IMR-90 (cell line): ENCODE data around the gene INPP5J. TPM values are rescaled to one million over a fixed set of nuclear protein-coding genes. Genes with fewer than 3 reads are reported as not detected.
A peak's percentile ranks its signal among the peaks of the same experiment; 100 is the strongest.

ENCODE experiments used
- ATAC-seq: fragments of 200-7000 bp; cut with Tn5 transposase; 2 replicates; pipeline ENCODE4 v1.9.1; 2020; ENCODE audit warnings: low read depth, mild to moderate bottlenecking, moderate library complexity
- BruUV-seq: library from RNA; stranded (reverse); fragments of 400-500 nt; replicated peaks from 2 replicates; lab custom pipeline; 2021; lab: Mats Ljungman, UMichigan
- CTCF ChIA-PET: fragments of 300-600 bp; formaldehyde crosslinking; extraction: SDS; loops from one replicate; lab custom pipeline; 2021; ENCODE audit warnings: antibody characterized with exemption; lab: Yijun Ruan, JAX
- POLR2A ChIA-PET: fragments of 300-600 bp; sonication (Branson Sonifier 250); formaldehyde crosslinking; loops from one replicate; lab custom pipeline; 2022; ENCODE audit warnings: antibody characterized with exemption; ENCODE audit not compliant: unreplicated experiment; lab: Charles Lee
- DNase-seq: peaks from one replicate; pipeline ENCODE4 v3.0.0; 2013
- H2AFZ ChIP-seq: replicated peaks from 2 replicates; pipeline ENCODE3; 2013; ENCODE audit warnings: low read length, mild to moderate bottlenecking; ENCODE audit not compliant: poor library complexity
- H2AK5ac ChIP-seq: 2 replicates; pipeline ENCODE4 v1.6.1; 2013; ENCODE audit warnings: low read depth, low read length, inconsistent platforms
- H2AK9ac ChIP-seq: replicated peaks from 2 replicates; pipeline ENCODE3; 2013; ENCODE audit warnings: mild to moderate bottlenecking, low read depth, low read length, moderate library complexity; ENCODE audit not compliant: poor library complexity
- H2BK120ac ChIP-seq: 2 replicates; pipeline ENCODE4 v1.6.1; 2013; ENCODE audit warnings: low read depth, low read length, inconsistent platforms
- H2BK15ac ChIP-seq: 3 replicates; pipeline ENCODE4 v1.6.1; 2013; ENCODE audit warnings: low read depth, low read length, inconsistent platforms
- H2BK20ac ChIP-seq: 2 replicates; pipeline ENCODE4 v1.6.1; 2013; ENCODE audit warnings: low read depth, mild to moderate bottlenecking, inconsistent platforms, low read length, moderate library complexity
- H2BK5ac ChIP-seq: 2 replicates; pipeline ENCODE4 v1.6.1; 2013; ENCODE audit warnings: mild to moderate bottlenecking, low read depth, low read length, inconsistent platforms; ENCODE audit not compliant: poor library complexity, severe bottlenecking
- H3K14ac ChIP-seq: replicated peaks from 2 replicates; pipeline ENCODE4 v1.6.1; 2013; ENCODE audit warnings: low read depth, low read length, inconsistent platforms
- H3K18ac ChIP-seq: 2 replicates; pipeline ENCODE4 v1.6.1; 2013; ENCODE audit warnings: low read depth, low read length, control low read depth
- H3K23ac ChIP-seq: 2 replicates; pipeline ENCODE4 v1.6.1; 2013; ENCODE audit warnings: low read depth, low read length, inconsistent platforms
- H3K27ac ChIP-seq: 2 replicates; pipeline ENCODE4 v1.5.1; 2013; ENCODE audit warnings: mild to moderate bottlenecking, control low read depth, low read length; ENCODE audit not compliant: insufficient read depth
- H3K27me3 ChIP-seq: 2 replicates; pipeline ENCODE4 v1.6.1; 2013; ENCODE audit warnings: low read length; ENCODE audit not compliant: control insufficient read depth, insufficient read depth
- H3K36me3 ChIP-seq: 2 replicates; pipeline ENCODE4 v1.6.1; 2013; ENCODE audit warnings: low read length, mixed read lengths; ENCODE audit not compliant: control insufficient read depth, insufficient read depth
- H3K4ac ChIP-seq: 2 replicates; pipeline ENCODE4 v1.6.1; 2013; ENCODE audit warnings: low read depth, low read length, inconsistent platforms
- H3K4me1 ChIP-seq: 2 replicates; pipeline ENCODE4 v1.6.1; 2013; ENCODE audit warnings: low read length, mixed read lengths; ENCODE audit not compliant: control insufficient read depth, insufficient read depth
- H3K4me2 ChIP-seq: 2 replicates; pipeline ENCODE4 v1.6.1; 2013; ENCODE audit warnings: low read depth, mild to moderate bottlenecking, control low read depth, low read length, moderate library complexity
- H3K4me3 ChIP-seq: 2 replicates; pipeline ENCODE4 v1.5.1; 2013; ENCODE audit warnings: low read depth, mild to moderate bottlenecking, control low read depth, low read length, moderate library complexity; ENCODE audit not compliant: insufficient read depth
- H3K56ac ChIP-seq: 2 replicates; pipeline ENCODE4 v1.6.1; 2013; ENCODE audit warnings: low read length, inconsistent platforms; ENCODE audit not compliant: insufficient read depth; ENCODE audit errors: extremely low read depth
- H3K79me1 ChIP-seq, 2 experiments: 2 replicates each; pipeline ENCODE4 v1.6.1; 2013; ENCODE audit warnings: low read length in 2 of 2, inconsistent platforms in 1 of 2, low read depth in 1 of 2
- H3K9ac ChIP-seq: 2 replicates; pipeline ENCODE4 v1.6.1; 2013; ENCODE audit warnings: low read depth, low read length, control low read depth
- H3K9me1 ChIP-seq: 2 replicates; pipeline ENCODE4 v1.6.1; 2013; ENCODE audit warnings: low read length, inconsistent platforms; ENCODE audit not compliant: insufficient read depth
- H3K9me3 ChIP-seq: 2 replicates; pipeline ENCODE4 v1.6.1; 2013; ENCODE audit warnings: low read length; ENCODE audit not compliant: control insufficient read depth, insufficient read depth
- H4K20me1 ChIP-seq: 2 replicates; pipeline ENCODE4 v1.6.1; 2013; ENCODE audit warnings: low read length, inconsistent platforms; ENCODE audit not compliant: insufficient read depth
- H4K5ac ChIP-seq: 2 replicates; pipeline ENCODE4 v1.6.1; 2013; ENCODE audit warnings: mild to moderate bottlenecking, low read depth, low read length, control low read depth
- H4K8ac ChIP-seq, 2 experiments: 2 replicates each; pipeline ENCODE4 v1.6.1; 2013; ENCODE audit warnings: low read depth in 2 of 2, low read length in 2 of 2, control low read depth in 1 of 2, inconsistent platforms in 1 of 2
- H4K91ac ChIP-seq: 2 replicates; pipeline ENCODE4 v1.6.1; 2013; ENCODE audit warnings: low read depth, low read length, inconsistent platforms; ENCODE audit not compliant: insufficient read depth
- BHLHE40 ChIP-seq: fragments of 150-350 bp; IDR thresholded peaks from 2 replicates; pipeline ENCODE4 v1.6.1; 2016; ENCODE audit warnings: mild to moderate bottlenecking, low read depth, low read length
- CEBPB ChIP-seq: IDR thresholded peaks from 2 replicates; pipeline ENCODE4 v1.6.1; 2012; ENCODE audit warnings: low read depth, low read length, improper control_type of control experiment
- CHD1 ChIP-seq: IDR thresholded peaks from 2 replicates; pipeline ENCODE4 v1.6.1; 2012; ENCODE audit warnings: low read depth, low read length, improper control_type of control experiment
- MAFK ChIP-seq: IDR thresholded peaks from 2 replicates; pipeline ENCODE4 v1.6.1; 2012; ENCODE audit warnings: low read depth, low read length, improper control_type of control experiment
- MXI1 ChIP-seq: IDR thresholded peaks from 2 replicates; pipeline ENCODE4 v1.6.1; 2012; ENCODE audit warnings: low read depth, mild to moderate bottlenecking, low read length, moderate library complexity, borderline replicate concordance
- NFE2L2 ChIP-seq: fragments of 150-350 bp; IDR thresholded peaks from 2 replicates; pipeline ENCODE4 v1.6.1; 2016; ENCODE audit warnings: low read depth, mild to moderate bottlenecking, low read length
- POLR2A ChIP-seq: IDR thresholded peaks from 2 replicates; pipeline ENCODE4 v1.6.1; 2012; ENCODE audit warnings: mild to moderate bottlenecking, low read depth, low read length
- RAD21 ChIP-seq: IDR thresholded peaks from 2 replicates; pipeline ENCODE4 v1.6.1; 2012; ENCODE audit warnings: low read length, improper control_type of control experiment
- RCOR1 ChIP-seq: IDR thresholded peaks from 2 replicates; pipeline ENCODE4 v1.6.1; 2012; ENCODE audit warnings: mild to moderate bottlenecking, low read length, improper control_type of control experiment; ENCODE audit not compliant: insufficient replicate concordance
- RFX5 ChIP-seq: IDR thresholded peaks from 2 replicates; pipeline ENCODE4 v1.8.0; 2012; ENCODE audit warnings: low read depth, mild to moderate bottlenecking, low read length, moderate library complexity
- SMC3 ChIP-seq: fragments of 150-350 bp; IDR thresholded peaks from 2 replicates; pipeline ENCODE4 v1.6.1; 2016; ENCODE audit warnings: low read depth, mild to moderate bottlenecking, antibody characterized with exemption, low read length, moderate library complexity
- WGBS, 2 experiments: methylation state at CpG; one replicate each; pipeline versions ENCODE4 v1.1.5 to v1.1.7; 2013; ENCODE audit warnings: missing lambda C conversion rate in 2 of 2; ENCODE audit not compliant: insufficient read length in 1 of 2; ENCODE audit errors: extremely low coverage in 2 of 2; 5-methylcytosine and 5-hydroxymethylcytosine counted together
- dilution Hi-C: fragments of 300-500 bp; cut with HindIII; formaldehyde crosslinking; loops from one replicate; pipeline ENCODE4 v1.14.3; 2018; ENCODE audit warnings: low sequenced_read_pairs; ENCODE audit not compliant: unreplicated experiment
- in situ Hi-C: fragments of 300-500 bp; cut with MboI; formaldehyde crosslinking; loops from 3 replicates; pipeline ENCODE4 v1.14.3; 2019; ENCODE audit warnings: low sequenced_read_pairs, inconsistent platforms, mixed read lengths
- intact Hi-C: fragments of 100-400 bp; cut with micrococcal nuclease; formaldehyde crosslinking; loops from 2 replicates; pipeline ENCODE4 v1.10.0; 2022
- polyA plus RNA-seq, 3 experiments: library from polyadenylated mRNA; depleted of rRNA; stranded (reverse); fragments of >200 nt; gene quantifications; 2 replicates each; pipeline ENCODE4 v1.2.3, GENCODE V29; 2012; ENCODE audit warnings: low replicate concordance in 1 of 3
- total RNA-seq: library from RNA; depleted of rRNA; stranded (reverse); fragments of >200 nt; gene quantifications from 2 replicates; pipeline ENCODE4 v1.2.3, GENCODE V29; 2012
- TF ChIP-seq, protein P1 (sequence below): fragments of 150-350 bp; IDR thresholded peaks from 2 replicates; pipeline ENCODE4 v1.6.1; 2016; ENCODE audit warnings: low read depth, mild to moderate bottlenecking, low read length, moderate library complexity, borderline replicate concordance
- TF ChIP-seq, protein P2 (sequence below): fragments of 150-350 bp; IDR thresholded peaks from 2 replicates; pipeline ENCODE4 v1.6.1; 2017; ENCODE audit warnings: mild to moderate bottlenecking, antibody characterized with exemption, low read length, low read depth
- TF ChIP-seq, protein P3 (sequence below): conservative IDR thresholded peaks from 2 replicates; pipeline ENCODE4 v1.5.1; 2012; ENCODE audit warnings: mild to moderate bottlenecking, low read depth, low read length, improper control_type of control experiment

The INPP5J gene
- total and polyA plus RNA-seq, 2 of the 4 experiments (the other 2 are of a cell fraction) = 0.36 to 2.2 TPM

DNA sequence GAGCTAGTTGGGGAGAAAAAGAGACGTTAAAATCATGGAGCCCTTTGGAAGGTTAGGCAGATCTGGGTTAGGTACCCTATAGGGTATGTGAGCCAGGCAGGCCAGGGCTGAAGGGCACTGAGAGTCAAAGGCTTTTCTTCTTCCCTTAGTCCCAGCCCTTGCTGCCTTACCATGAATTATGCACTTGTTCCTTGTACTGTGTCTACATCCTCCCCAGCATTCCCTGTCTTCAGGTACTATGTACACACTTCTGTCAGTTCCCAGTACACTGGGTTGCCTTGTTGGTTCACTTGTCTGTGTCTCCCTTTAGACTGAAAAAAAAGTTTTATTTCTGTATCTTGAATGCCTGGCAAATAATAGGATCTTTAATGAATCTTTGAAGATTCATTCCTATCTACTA, 54.2 kb downstream of the INPP5J start:
- peak overlapping the region; percentile 99 for H2BK120ac ChIP-seq
- H3K14ac ChIP-seq = peak overlapping the region; percentile 96
- peaks cover 30% of the 10 kb centered on the region for H3K4me1 ChIP-seq
- peak overlapping the region; percentile 100 for H4K91ac ChIP-seq
- H3K9ac ChIP-seq = peak overlapping the region; percentile 66
- H4K20me1 ChIP-seq = peaks cover 4% of the 10 kb centered on the region; the same call in 1 of the 2 replicates
- H3K79me1 ChIP-seq = peaks cover 36 to 71% of the 10 kb centered on the region in 2 experiments
- H2BK20ac ChIP-seq = peak overlapping the region; percentile 99
- peak overlapping the region; percentile 93 for H3K23ac ChIP-seq
- BruUV-seq = no TSS peak
- peaks cover 1% of the 10 kb centered on the region; the same call in 1 of the 2 replicates for H3K36me3 ChIP-seq
- peak overlapping the region; percentile 100; the same call in 2 of the 3 replicates for H2BK15ac ChIP-seq
- H2AFZ ChIP-seq = no peak overlapping the region
- H3K4me2 ChIP-seq = no peak overlapping the region
- H3K9me1 ChIP-seq = peaks cover 21% of the 10 kb centered on the region
- POLR2A ChIA-PET = interaction anchor here (1.1 kb wide), 1 partner anchor 116 kb away, joined by 3 read pairs; the partner anchor contains the start of gene PIK3IP1
- no peaks in the 10 kb centered on the region for H3K27me3 ChIP-seq
- peak overlapping the region; percentile 99 for H2AK5ac ChIP-seq
- H2BK5ac ChIP-seq = peak overlapping the region; percentile 100
- H4K8ac ChIP-seq = peak overlapping the region; percentile 91 to 98
- TF ChIP-seq CEBPB = no peak
- no peak for TF ChIP-seq NFE2L2
- no peak for TF ChIP-seq RAD21
- TF ChIP-seq BHLHE40 = no peak
- TF ChIP-seq SMC3 = no peak
- TF ChIP-seq MXI1 = no peak
- TF ChIP-seq POLR2A = no peak
- no peak for TF ChIP-seq CHD1
- TF ChIP-seq, protein P1, sequence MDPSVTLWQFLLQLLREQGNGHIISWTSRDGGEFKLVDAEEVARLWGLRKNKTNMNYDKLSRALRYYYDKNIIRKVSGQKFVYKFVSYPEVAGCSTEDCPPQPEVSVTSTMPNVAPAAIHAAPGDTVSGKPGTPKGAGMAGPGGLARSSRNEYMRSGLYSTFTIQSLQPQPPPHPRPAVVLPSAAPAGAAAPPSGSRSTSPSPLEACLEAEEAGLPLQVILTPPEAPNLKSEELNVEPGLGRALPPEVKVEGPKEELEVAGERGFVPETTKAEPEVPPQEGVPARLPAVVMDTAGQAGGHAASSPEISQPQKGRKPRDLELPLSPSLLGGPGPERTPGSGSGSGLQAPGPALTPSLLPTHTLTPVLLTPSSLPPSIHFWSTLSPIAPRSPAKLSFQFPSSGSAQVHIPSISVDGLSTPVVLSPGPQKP = no peak
- TF ChIP-seq, protein P2, sequence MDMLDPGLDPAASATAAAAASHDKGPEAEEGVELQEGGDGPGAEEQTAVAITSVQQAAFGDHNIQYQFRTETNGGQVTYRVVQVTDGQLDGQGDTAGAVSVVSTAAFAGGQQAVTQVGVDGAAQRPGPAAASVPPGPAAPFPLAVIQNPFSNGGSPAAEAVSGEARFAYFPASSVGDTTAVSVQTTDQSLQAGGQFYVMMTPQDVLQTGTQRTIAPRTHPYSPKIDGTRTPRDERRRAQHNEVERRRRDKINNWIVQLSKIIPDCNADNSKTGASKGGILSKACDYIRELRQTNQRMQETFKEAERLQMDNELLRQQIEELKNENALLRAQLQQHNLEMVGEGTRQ = no peak
- no peak for TF ChIP-seq RFX5
- TF ChIP-seq, protein P3, sequence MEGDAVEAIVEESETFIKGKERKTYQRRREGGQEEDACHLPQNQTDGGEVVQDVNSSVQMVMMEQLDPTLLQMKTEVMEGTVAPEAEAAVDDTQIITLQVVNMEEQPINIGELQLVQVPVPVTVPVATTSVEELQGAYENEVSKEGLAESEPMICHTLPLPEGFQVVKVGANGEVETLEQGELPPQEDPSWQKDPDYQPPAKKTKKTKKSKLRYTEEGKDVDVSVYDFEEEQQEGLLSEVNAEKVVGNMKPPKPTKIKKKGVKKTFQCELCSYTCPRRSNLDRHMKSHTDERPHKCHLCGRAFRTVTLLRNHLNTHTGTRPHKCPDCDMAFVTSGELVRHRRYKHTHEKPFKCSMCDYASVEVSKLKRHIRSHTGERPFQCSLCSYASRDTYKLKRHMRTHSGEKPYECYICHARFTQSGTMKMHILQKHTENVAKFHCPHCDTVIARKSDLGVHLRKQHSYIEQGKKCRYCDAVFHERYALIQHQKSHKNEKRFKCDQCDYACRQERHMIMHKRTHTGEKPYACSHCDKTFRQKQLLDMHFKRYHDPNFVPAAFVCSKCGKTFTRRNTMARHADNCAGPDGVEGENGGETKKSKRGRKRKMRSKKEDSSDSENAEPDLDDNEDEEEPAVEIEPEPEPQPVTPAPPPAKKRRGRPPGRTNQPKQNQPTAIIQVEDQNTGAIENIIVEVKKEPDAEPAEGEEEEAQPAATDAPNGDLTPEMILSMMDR = no peak
- TF ChIP-seq RCOR1 = no peak
- no peak for TF ChIP-seq MAFK
- peak overlapping the region; percentile 68; the same call in 1 of the 2 replicates for H3K18ac ChIP-seq
- peak overlapping the region; percentile 60; the same call in 1 of the 2 replicates for H4K5ac ChIP-seq
- peak overlapping the region; percentile 99 for H3K4ac ChIP-seq
- peak overlapping the region; percentile 93 for H3K56ac ChIP-seq
- peak overlapping the region; percentile 93 for H3K27ac ChIP-seq
- ATAC-seq (no peak), DNase-seq (no peak)
- intact Hi-C loops (no loop called here), dilution Hi-C loops (no loop called here), in situ Hi-C loops (no loop called here)
- H3K9me3 ChIP-seq = no peaks in the 10 kb centered on the region
- no CpG with 5 or more reads among the region's 1 CpG for WGBS, 2 experiments
- CTCF ChIA-PET = interaction anchor here (1.0 kb wide), 1 partner anchor 10 kb away, joined by 4 read pairs; no protein-coding TSS in a partner anchor
- peak overlapping the region; percentile 86 for H2AK9ac ChIP-seq
- no peak overlapping the region for H3K4me3 ChIP-seq
